IMR-90 (cell line): ENCODE data around the gene PITX2. TPM values are rescaled to one million over a fixed set of nuclear protein-coding genes. Genes with fewer than 3 reads are reported as not detected.

Experiments used
- ATAC-seq: fragments of 200-7000 bp; cut with Tn5 transposase; 2 replicates; pipeline ENCODE4 v1.9.1; 2020; ENCODE audit warnings: low read depth, mild to moderate bottlenecking, moderate library complexity
- BruUV-seq: library from RNA; stranded (reverse); fragments of 400-500 nt; replicated peaks from 2 replicates; lab custom pipeline; 2021; lab: Mats Ljungman, UMichigan
- CTCF ChIA-PET: fragments of 300-600 bp; formaldehyde crosslinking; extraction: SDS; loops from one replicate; lab custom pipeline; 2021; ENCODE audit warnings: antibody characterized with exemption; lab: Yijun Ruan, JAX
- POLR2A ChIA-PET: fragments of 300-600 bp; sonication (Branson Sonifier 250); formaldehyde crosslinking; loops from one replicate; lab custom pipeline; 2022; ENCODE audit warnings: antibody characterized with exemption; ENCODE audit not compliant: unreplicated experiment; lab: Charles Lee
- DNase-seq: peaks from one replicate; pipeline ENCODE4 v3.0.0; 2013
- H2AFZ ChIP-seq: replicated peaks from 2 replicates; pipeline ENCODE3; 2013; ENCODE audit warnings: low read length, mild to moderate bottlenecking; ENCODE audit not compliant: poor library complexity
- H2AK5ac ChIP-seq: 2 replicates; pipeline ENCODE4 v1.6.1; 2013; ENCODE audit warnings: low read depth, low read length, inconsistent platforms
- H2AK9ac ChIP-seq: replicated peaks from 2 replicates; pipeline ENCODE3; 2013; ENCODE audit warnings: mild to moderate bottlenecking, low read depth, low read length, moderate library complexity; ENCODE audit not compliant: poor library complexity
- H2BK120ac ChIP-seq: 2 replicates; pipeline ENCODE4 v1.6.1; 2013; ENCODE audit warnings: low read depth, low read length, inconsistent platforms
- H2BK15ac ChIP-seq: 3 replicates; pipeline ENCODE4 v1.6.1; 2013; ENCODE audit warnings: low read depth, low read length, inconsistent platforms
- H2BK20ac ChIP-seq: 2 replicates; pipeline ENCODE4 v1.6.1; 2013; ENCODE audit warnings: low read depth, mild to moderate bottlenecking, inconsistent platforms, low read length, moderate library complexity
- H2BK5ac ChIP-seq: 2 replicates; pipeline ENCODE4 v1.6.1; 2013; ENCODE audit warnings: mild to moderate bottlenecking, low read depth, low read length, inconsistent platforms; ENCODE audit not compliant: poor library complexity, severe bottlenecking
- H3K14ac ChIP-seq: replicated peaks from 2 replicates; pipeline ENCODE4 v1.6.1; 2013; ENCODE audit warnings: low read depth, low read length, inconsistent platforms
- H3K18ac ChIP-seq: 2 replicates; pipeline ENCODE4 v1.6.1; 2013; ENCODE audit warnings: low read depth, low read length, control low read depth
- H3K23ac ChIP-seq: 2 replicates; pipeline ENCODE4 v1.6.1; 2013; ENCODE audit warnings: low read depth, low read length, inconsistent platforms
- H3K27ac ChIP-seq: 2 replicates; pipeline ENCODE4 v1.5.1; 2013; ENCODE audit warnings: mild to moderate bottlenecking, control low read depth, low read length; ENCODE audit not compliant: insufficient read depth
- H3K27me3 ChIP-seq: 2 replicates; pipeline ENCODE4 v1.6.1; 2013; ENCODE audit warnings: low read length; ENCODE audit not compliant: control insufficient read depth, insufficient read depth
- H3K36me3 ChIP-seq: 2 replicates; pipeline ENCODE4 v1.6.1; 2013; ENCODE audit warnings: low read length, mixed read lengths; ENCODE audit not compliant: control insufficient read depth, insufficient read depth
- H3K4ac ChIP-seq: 2 replicates; pipeline ENCODE4 v1.6.1; 2013; ENCODE audit warnings: low read depth, low read length, inconsistent platforms
- H3K4me1 ChIP-seq: 2 replicates; pipeline ENCODE4 v1.6.1; 2013; ENCODE audit warnings: low read length, mixed read lengths; ENCODE audit not compliant: control insufficient read depth, insufficient read depth
- H3K4me2 ChIP-seq: 2 replicates; pipeline ENCODE4 v1.6.1; 2013; ENCODE audit warnings: low read depth, mild to moderate bottlenecking, control low read depth, low read length, moderate library complexity
- H3K4me3 ChIP-seq: 2 replicates; pipeline ENCODE4 v1.5.1; 2013; ENCODE audit warnings: low read depth, mild to moderate bottlenecking, control low read depth, low read length, moderate library complexity; ENCODE audit not compliant: insufficient read depth
- H3K56ac ChIP-seq: 2 replicates; pipeline ENCODE4 v1.6.1; 2013; ENCODE audit warnings: low read length, inconsistent platforms; ENCODE audit not compliant: insufficient read depth; ENCODE audit errors: extremely low read depth
- H3K79me1 ChIP-seq, 2 experiments: 2 replicates each; pipeline ENCODE4 v1.6.1; 2013; ENCODE audit warnings: low read length in 2 of 2, inconsistent platforms in 1 of 2, low read depth in 1 of 2
- H3K9ac ChIP-seq: 2 replicates; pipeline ENCODE4 v1.6.1; 2013; ENCODE audit warnings: low read depth, low read length, control low read depth
- H3K9me1 ChIP-seq: 2 replicates; pipeline ENCODE4 v1.6.1; 2013; ENCODE audit warnings: low read length, inconsistent platforms; ENCODE audit not compliant: insufficient read depth
- H3K9me3 ChIP-seq: 2 replicates; pipeline ENCODE4 v1.6.1; 2013; ENCODE audit warnings: low read length; ENCODE audit not compliant: control insufficient read depth, insufficient read depth
- H4K20me1 ChIP-seq: 2 replicates; pipeline ENCODE4 v1.6.1; 2013; ENCODE audit warnings: low read length, inconsistent platforms; ENCODE audit not compliant: insufficient read depth
- H4K5ac ChIP-seq: 2 replicates; pipeline ENCODE4 v1.6.1; 2013; ENCODE audit warnings: mild to moderate bottlenecking, low read depth, low read length, control low read depth
- H4K8ac ChIP-seq, 2 experiments: 2 replicates each; pipeline ENCODE4 v1.6.1; 2013; ENCODE audit warnings: low read depth in 2 of 2, low read length in 2 of 2, control low read depth in 1 of 2, inconsistent platforms in 1 of 2
- H4K91ac ChIP-seq: 2 replicates; pipeline ENCODE4 v1.6.1; 2013; ENCODE audit warnings: low read depth, low read length, inconsistent platforms; ENCODE audit not compliant: insufficient read depth
- CTCF ChIP-seq: conservative IDR thresholded peaks from 2 replicates; pipeline ENCODE4 v1.5.1; 2012; ENCODE audit warnings: mild to moderate bottlenecking, low read depth, low read length, improper control_type of control experiment
- ELK1 ChIP-seq: fragments of 150-350 bp; IDR thresholded peaks from 2 replicates; pipeline ENCODE4 v1.6.1; 2016; ENCODE audit warnings: low read depth, mild to moderate bottlenecking, low read length, moderate library complexity, borderline replicate concordance
- MXI1 ChIP-seq: IDR thresholded peaks from 2 replicates; pipeline ENCODE4 v1.6.1; 2012; ENCODE audit warnings: low read depth, mild to moderate bottlenecking, low read length, moderate library complexity, borderline replicate concordance
- NFE2L2 ChIP-seq: fragments of 150-350 bp; IDR thresholded peaks from 2 replicates; pipeline ENCODE4 v1.6.1; 2016; ENCODE audit warnings: low read depth, mild to moderate bottlenecking, low read length
- POLR2A ChIP-seq: IDR thresholded peaks from 2 replicates; pipeline ENCODE4 v1.6.1; 2012; ENCODE audit warnings: mild to moderate bottlenecking, low read depth, low read length
- RAD21 ChIP-seq: IDR thresholded peaks from 2 replicates; pipeline ENCODE4 v1.6.1; 2012; ENCODE audit warnings: low read length, improper control_type of control experiment
- RFX5 ChIP-seq: IDR thresholded peaks from 2 replicates; pipeline ENCODE4 v1.8.0; 2012; ENCODE audit warnings: low read depth, mild to moderate bottlenecking, low read length, moderate library complexity
- SMC3 ChIP-seq: fragments of 150-350 bp; IDR thresholded peaks from 2 replicates; pipeline ENCODE4 v1.6.1; 2016; ENCODE audit warnings: low read depth, mild to moderate bottlenecking, antibody characterized with exemption, low read length, moderate library complexity
- WGBS, 2 experiments: methylation state at CpG; one replicate each; pipeline versions ENCODE4 v1.1.5 to v1.1.7; 2013; ENCODE audit warnings: missing lambda C conversion rate in 2 of 2; ENCODE audit not compliant: insufficient read length in 1 of 2; ENCODE audit errors: extremely low coverage in 2 of 2; 5-methylcytosine and 5-hydroxymethylcytosine counted together
- dilution Hi-C: fragments of 300-500 bp; cut with HindIII; formaldehyde crosslinking; loops from one replicate; pipeline ENCODE4 v1.14.3; 2018; ENCODE audit warnings: low sequenced_read_pairs; ENCODE audit not compliant: unreplicated experiment
- in situ Hi-C: fragments of 300-500 bp; cut with MboI; formaldehyde crosslinking; loops from 3 replicates; pipeline ENCODE4 v1.14.3; 2019; ENCODE audit warnings: low sequenced_read_pairs, inconsistent platforms, mixed read lengths
- intact Hi-C: fragments of 100-400 bp; cut with micrococcal nuclease; formaldehyde crosslinking; loops from 2 replicates; pipeline ENCODE4 v1.10.0; 2022
- polyA plus RNA-seq, 3 experiments: library from polyadenylated mRNA; depleted of rRNA; stranded (reverse); fragments of >200 nt; gene quantifications; 2 replicates each; pipeline ENCODE4 v1.2.3, GENCODE V29; 2012; ENCODE audit warnings: low replicate concordance in 1 of 3
- total RNA-seq: library from RNA; depleted of rRNA; stranded (reverse); fragments of >200 nt; gene quantifications from 2 replicates; pipeline ENCODE4 v1.2.3, GENCODE V29; 2012

PITX2 gene
- total and polyA plus RNA-seq, 2 of the 4 experiments (the other 2 are of a cell fraction): 3.0 to 6.3 TPM

- intact Hi-C loops: no loop called here
- H2AFZ ChIP-seq: no peak overlapping the region
Measured at GRCh38 chr4:110619463-110620247, 3.2 kb downstream of the PITX2 start.

More at GRCh38 chr4:110619463-110620247, 3.2 kb downstream of the PITX2 start:
- no peak overlapping the region for H3K14ac ChIP-seq
- H3K4ac ChIP-seq: no peak overlapping the region
- H3K18ac ChIP-seq: no peak overlapping the region
- H3K9me1 ChIP-seq: no peaks in the 10 kb centered on the region
- H3K9ac ChIP-seq: no peak overlapping the region
- no peak overlapping the region for H2BK120ac ChIP-seq
- H3K4me2 ChIP-seq: no peak overlapping the region
- in situ Hi-C loops (no loop called here), dilution Hi-C loops (no loop called here)
- POLR2A ChIA-PET: interaction anchor here (0.7 kb wide), 1 partner anchor 249 kb away, joined by 3 read pairs; no protein-coding TSS in a partner anchor
- no peaks in the 10 kb centered on the region for H3K36me3 ChIP-seq
- no peaks in the 10 kb centered on the region for H3K4me1 ChIP-seq
- TF ChIP-seq SMC3 (no peak), RFX5 (no peak), ELK1 (no peak), NFE2L2 (no peak), CTCF (no peak), MXI1 (no peak), RAD21 (no peak), POLR2A (no peak)
- H4K91ac ChIP-seq: no peak overlapping the region
- no peaks in the 10 kb centered on the region for H4K20me1 ChIP-seq
- H3K79me1 ChIP-seq: no peaks in the 10 kb centered on the region
- H3K56ac ChIP-seq: no peak overlapping the region
- no peak overlapping the region for H2BK5ac ChIP-seq
- no TSS peak for BruUV-seq
- peaks cover 78% of the 10 kb centered on the region for H3K27me3 ChIP-seq
- WGBS, 2 experiments: 60% methylated on average over 1 of the region's 35 CpGs; no CpG with 5 or more reads in 1 of the 2 experiments
- DNase-seq (no peak), ATAC-seq (no peak)
- H3K27ac ChIP-seq: no peak overlapping the region
- peaks cover 21% of the 10 kb centered on the region for H3K9me3 ChIP-seq
- no peak overlapping the region for H2BK15ac ChIP-seq
- CTCF ChIA-PET: no interaction called here
- H2AK5ac ChIP-seq: no peak overlapping the region
- H2BK20ac ChIP-seq: no peak overlapping the region
- H4K8ac ChIP-seq: no peak overlapping the region
- no peak overlapping the region for H3K4me3 ChIP-seq
- no peak overlapping the region for H4K5ac ChIP-seq
- no peak overlapping the region for H2AK9ac ChIP-seq
- H3K23ac ChIP-seq: no peak overlapping the region
